ENCODE results near the gene CFAP58. TPM values are rescaled to one million over a fixed set of nuclear protein-coding genes. Genes with fewer than 3 reads are reported as not detected.
A peak's percentile ranks its signal among the peaks of the same experiment; 100 is the strongest.

Gene CFAP58
- total RNA-seq, 2 experiments from 2014 or later: 0.45 to 0.58 TPM

DNA sequence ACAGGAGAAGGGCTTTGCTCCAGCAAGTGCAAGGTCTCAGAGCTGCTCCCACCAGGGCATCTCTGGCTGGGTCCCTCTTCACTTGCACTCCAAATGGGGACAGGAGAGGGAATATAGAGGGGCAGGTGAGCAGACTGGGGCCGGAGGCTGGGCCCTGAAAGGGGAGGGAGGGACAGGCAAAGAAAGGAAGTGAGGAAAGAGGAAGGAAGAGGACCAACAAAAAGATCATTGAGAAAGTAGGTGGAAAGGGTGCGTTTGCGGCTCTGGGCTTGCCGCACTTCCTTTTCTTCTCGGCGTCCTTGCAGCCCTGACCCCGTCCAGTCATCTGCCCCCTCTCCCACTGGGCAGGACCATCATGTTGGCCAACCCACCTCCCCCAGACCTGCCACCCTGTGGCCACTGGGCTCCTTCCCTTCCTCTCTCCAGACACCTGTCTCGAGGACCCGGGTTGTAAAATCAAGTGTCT lies 29.4 kb upstream of the CFAP58 start:
- no peak for DNase-seq
- peak overlapping the region; percentile 59 for H3K4me3 Mint-ChIP-seq
- H3K27me3 Mint-ChIP-seq: no peaks in the 10 kb centered on the region
- H3K36me3 Mint-ChIP-seq (ENCODE audit: low read depth): peaks cover 29% of the 10 kb centered on the region
- ChIA-PET POLR2A (interaction anchor here (1.2 to 7.1 kb wide), 3 partner anchors 12 to 17 kb away, joined by 3 to 49 read pairs (median 42); partner anchors contain the start of gene ITPRIP), CTCF (interaction anchor here (1.2 to 2.3 kb wide), 2 partner anchors 14 to 27 kb away, joined by 7 to 11 read pairs; partner anchors contain the start of gene ITPRIP)
- H3K27ac Mint-ChIP-seq: peak overlapping the region; percentile 89
- H3K9me3 Mint-ChIP-seq: no peaks in the 10 kb centered on the region
- peaks cover 95% of the 10 kb centered on the region for H3K4me1 Mint-ChIP-seq

DNA sequence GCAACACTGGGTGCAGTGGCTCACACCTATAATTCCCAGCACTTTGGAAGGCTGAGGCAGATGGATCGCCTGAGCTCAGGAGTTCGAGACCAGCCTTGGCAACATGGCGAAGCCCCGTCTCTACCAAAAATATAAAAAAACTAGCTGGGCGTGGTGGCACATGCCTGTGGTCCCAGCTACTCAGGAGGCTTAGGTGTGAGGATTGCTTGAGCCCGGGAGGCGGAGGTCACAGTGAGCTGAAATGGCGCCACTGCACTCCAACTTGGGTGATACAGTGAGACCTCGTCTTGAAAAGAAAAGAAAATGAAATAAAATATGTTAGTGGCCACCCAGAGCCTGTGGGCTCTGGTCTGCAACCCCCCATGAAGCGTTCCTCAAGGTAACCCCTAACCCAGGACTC lies 28.7 kb upstream of the CFAP58 start:
- Mint-ChIP-seq H3K9me3 (no peaks in the 10 kb centered on the region), H3K4me1 (peaks cover 97% of the 10 kb centered on the region), H3K27me3 (no peaks in the 10 kb centered on the region), H3K4me3 (peak overlapping the region; percentile 59), H3K36me3 (ENCODE audit: low read depth) (peaks cover 29% of the 10 kb centered on the region), H3K27ac (peak overlapping the region; percentile 89)
- DNase-seq: no peak
- CTCF ChIA-PET: interaction anchor here (0.7 to 2.3 kb wide), 3 partner anchors 10 to 26 kb away, joined by 3 to 11 read pairs (median 7); partner anchors contain the start of gene ITPRIP
- POLR2A ChIA-PET: interaction anchor here (1.2 to 7.1 kb wide), 3 partner anchors 12 to 18 kb away, joined by 3 to 49 read pairs (median 42); partner anchors contain the start of gene ITPRIP

GRCh38 chr10:104325436-104326435 lies 27.9 kb upstream of the CFAP58 start:
- Mint-ChIP-seq H3K36me3 (ENCODE audit: low read depth) (peaks cover 33% of the 10 kb centered on the region), H3K9me3 (no peaks in the 10 kb centered on the region), H3K4me1 (peaks cover 100% of the 10 kb centered on the region), H3K4me3 (peak overlapping the region; percentile 40), H3K27ac (peak overlapping the region; percentile 89), H3K27me3 (no peaks in the 10 kb centered on the region)
- POLR2A ChIA-PET: interaction anchor here (1.2 to 7.1 kb wide), 2 partner anchors 11 to 13 kb away, joined by 3 to 49 read pairs; partner anchors contain the start of gene ITPRIP
- CTCF ChIA-PET: interaction anchor here (0.7 to 2.3 kb wide), 2 partner anchors 9 to 25 kb away, joined by 3 to 11 read pairs; no protein-coding TSS in a partner anchor
- DNase-seq: no peak

DNA sequence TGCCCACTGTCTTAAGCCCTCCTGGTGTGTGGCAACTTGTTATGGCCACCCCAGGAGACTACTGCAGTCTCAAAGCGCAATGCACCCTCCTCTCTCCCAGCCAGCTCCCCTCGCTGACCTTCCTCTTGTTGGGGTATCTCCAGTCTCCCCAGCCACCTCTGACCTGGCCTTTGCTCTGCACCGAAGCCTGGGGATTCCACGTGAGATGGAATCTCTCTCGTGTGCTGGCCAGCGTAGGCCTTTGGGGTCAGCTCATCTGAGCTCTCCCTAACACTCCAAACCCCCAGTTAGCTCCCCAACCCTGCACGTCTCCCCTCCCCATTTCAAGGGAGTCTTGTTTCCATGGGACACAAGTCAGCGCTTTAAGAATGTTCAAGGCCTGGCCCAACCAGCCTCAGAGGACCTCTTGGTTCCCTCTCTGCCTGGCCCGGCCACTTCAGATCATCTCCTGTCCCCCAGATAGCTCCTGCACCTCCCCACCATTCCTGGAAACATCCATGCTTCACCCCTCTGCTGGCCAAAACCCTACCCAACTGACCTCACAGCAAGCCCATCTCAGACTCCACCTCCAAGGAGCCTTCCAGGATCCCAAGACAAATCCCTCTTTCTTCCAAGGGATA lies 26.5 kb upstream of the CFAP58 start:
- Mint-ChIP-seq H3K4me3 (no peak overlapping the region), H3K4me1 (peaks cover 97% of the 10 kb centered on the region), H3K27ac (peak overlapping the region; percentile 41), H3K9me3 (no peaks in the 10 kb centered on the region), H3K27me3 (no peaks in the 10 kb centered on the region), H3K36me3 (ENCODE audit: low read depth) (peaks cover 41% of the 10 kb centered on the region)
- DNase-seq: no peak
- CTCF ChIA-PET: interaction anchor here (1.2 to 4.1 kb wide), 3 partner anchors 11 to 52 kb away, joined by 3 to 16 read pairs (median 5); partner anchors contain the start of gene ITPRIP
- POLR2A ChIA-PET: interaction anchor here (0.8 to 7.1 kb wide), 2 partner anchors 9 to 12 kb away, joined by 3 to 49 read pairs; partner anchors contain the start of gene ITPRIP

- DNase-seq: no peak
- CTCF ChIA-PET: interaction anchor here (1.2 to 4.1 kb wide), 3 partner anchors 10 to 53 kb away, joined by 3 to 16 read pairs (median 5); partner anchors contain the start of gene ITPRIP
- H3K4me1 Mint-ChIP-seq: peaks cover 95% of the 10 kb centered on the region
Measured at GRCh38 chr10:104327745-104328645, 25.6 kb upstream of the CFAP58 start.

DNA sequence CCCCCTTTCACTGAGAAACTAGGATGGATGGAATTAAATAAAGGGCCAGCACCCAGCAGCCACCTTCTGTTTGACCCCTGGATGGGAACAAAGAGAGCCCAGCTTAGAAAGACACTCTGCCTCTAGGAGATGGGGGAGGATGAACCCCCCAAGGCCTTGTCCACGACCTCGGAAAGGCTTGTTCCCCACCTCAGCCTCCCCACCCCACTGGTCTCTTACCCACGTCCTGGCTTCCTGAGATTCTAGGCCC lies 25.1 kb upstream of the CFAP58 start:
- Mint-ChIP-seq H3K4me1 (peaks cover 95% of the 10 kb centered on the region), H3K36me3 (ENCODE audit: low read depth) (peaks cover 40% of the 10 kb centered on the region), H3K27me3 (no peaks in the 10 kb centered on the region), H3K9me3 (no peaks in the 10 kb centered on the region), H3K4me3 (peak overlapping the region; percentile 59), H3K27ac (peak overlapping the region; percentile 94)
- CTCF ChIA-PET: interaction anchor here (1.5 to 4.1 kb wide), 2 partner anchors 10 to 22 kb away, joined by 6 to 16 read pairs; partner anchors contain the start of gene ITPRIP
- DNase-seq: no peak
- POLR2A ChIA-PET: interaction anchor here (0.8 to 2.8 kb wide), 2 partner anchors 10 to 14 kb away, joined by 4 to 30 read pairs; partner anchors contain the start of gene ITPRIP

More at GRCh38 chr10:104327745-104328645, 25.6 kb upstream of the CFAP58 start:
- Mint-ChIP-seq H3K36me3 (ENCODE audit: low read depth) (peaks cover 36% of the 10 kb centered on the region), H3K4me3 (peak overlapping the region; percentile 59), H3K27ac (peak overlapping the region; percentile 94), H3K27me3 (no peaks in the 10 kb centered on the region), H3K9me3 (no peaks in the 10 kb centered on the region)
- POLR2A ChIA-PET: interaction anchor here (0.8 to 7.1 kb wide), 4 partner anchors 8 to 15 kb away, joined by 3 to 49 read pairs (median 17); partner anchors contain the start of gene ITPRIP

GRCh38 chr10:104328896-104329710 lies 24.5 kb upstream of the CFAP58 start:
- Mint-ChIP-seq H3K27ac (peak overlapping the region; percentile 94), H3K27me3 (no peaks in the 10 kb centered on the region), H3K4me1 (peaks cover 94% of the 10 kb centered on the region), H3K36me3 (ENCODE audit: low read depth) (peaks cover 38% of the 10 kb centered on the region), H3K4me3 (peak overlapping the region; percentile 59), H3K9me3 (no peaks in the 10 kb centered on the region)
- CTCF ChIA-PET: interaction anchor here (1.0 to 4.1 kb wide), 6 partner anchors 9 to 38 kb away, joined by 3 to 16 read pairs (median 4); partner anchors contain the start of gene ITPRIP
- POLR2A ChIA-PET: interaction anchor here (0.8 to 2.8 kb wide), 4 partner anchors 9 to 23 kb away, joined by 3 to 30 read pairs (median 4); partner anchors contain the start of gene ITPRIP
- peak; percentile 78 for DNase-seq

- no peak for DNase-seq
- CTCF ChIA-PET: interaction anchor here (0.9 to 4.1 kb wide), 7 partner anchors 9 to 38 kb away, joined by 3 to 16 read pairs (median 4); partner anchors contain the start of genes CFAP58 and ITPRIP
- peaks cover 35% of the 10 kb centered on the region for H3K36me3 Mint-ChIP-seq (ENCODE audit: low read depth)
Measured at GRCh38 chr10:104329735-104330134, 23.9 kb upstream of the CFAP58 start.

DNA sequence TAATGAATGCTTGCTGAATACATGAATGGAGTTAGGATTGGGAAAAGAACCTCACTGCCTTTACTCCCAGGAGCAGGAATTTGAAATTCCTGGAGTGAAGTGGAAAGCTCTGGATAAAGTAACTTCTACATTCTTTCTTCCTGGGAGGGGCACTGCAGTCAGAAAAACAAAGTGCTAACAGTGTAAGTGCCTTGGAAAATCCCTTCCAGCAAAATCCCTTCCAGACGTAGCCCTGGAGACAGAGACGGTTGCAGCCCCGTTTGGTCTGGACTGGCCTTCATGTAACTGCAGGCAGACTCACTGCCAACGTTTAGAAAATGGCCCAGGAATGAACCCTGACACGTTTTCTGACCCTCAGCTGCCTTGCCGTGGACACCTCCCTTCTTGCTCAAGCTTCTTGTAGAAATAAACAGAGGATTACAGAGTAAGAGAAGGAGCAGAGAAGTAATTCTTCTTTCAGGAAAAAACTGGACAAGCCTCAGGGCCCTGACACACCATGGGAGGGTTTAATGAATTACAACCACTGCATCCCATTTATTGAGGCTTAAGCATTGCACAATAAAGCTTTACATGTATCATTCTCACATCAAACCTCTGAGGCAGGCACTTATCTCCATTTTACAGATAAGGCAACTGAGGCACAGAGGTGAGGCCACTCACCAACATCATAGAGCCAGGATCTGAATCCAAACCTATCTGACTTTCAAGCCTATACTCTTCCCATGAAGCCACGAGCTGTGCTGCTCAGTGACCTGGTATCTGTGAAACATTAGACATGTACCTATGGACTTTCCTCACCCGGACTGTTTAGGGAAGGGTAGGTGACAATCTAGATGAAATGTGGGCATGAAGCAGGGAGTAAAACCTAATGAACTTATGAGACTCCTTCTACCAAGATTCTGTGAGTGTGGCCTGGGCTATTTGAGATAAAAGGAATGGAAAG lies 23.2 kb upstream of the CFAP58 start:
- Mint-ChIP-seq H3K27ac (peak overlapping the region; percentile 94), H3K9me3 (no peaks in the 10 kb centered on the region), H3K36me3 (ENCODE audit: low read depth) (peaks cover 35% of the 10 kb centered on the region), H3K4me1 (peaks cover 92% of the 10 kb centered on the region), H3K27me3 (no peaks in the 10 kb centered on the region), H3K4me3 (no peak overlapping the region)
- DNase-seq: no peak
- POLR2A ChIA-PET: interaction anchor here (1.4 to 2.8 kb wide), 3 partner anchors 8 to 25 kb away, joined by 5 to 30 read pairs (median 6); partner anchors contain the start of gene ITPRIP
- CTCF ChIA-PET: interaction anchor here (0.9 to 4.1 kb wide), 7 partner anchors 8 to 39 kb away, joined by 3 to 16 read pairs (median 4); partner anchors contain the start of genes CFAP58 and ITPRIP

More at GRCh38 chr10:104329735-104330134, 23.9 kb upstream of the CFAP58 start:
- Mint-ChIP-seq H3K9me3 (no peaks in the 10 kb centered on the region), H3K4me1 (peaks cover 92% of the 10 kb centered on the region), H3K27me3 (no peaks in the 10 kb centered on the region), H3K4me3 (peak overlapping the region; percentile 59), H3K27ac (peak overlapping the region; percentile 94)
- POLR2A ChIA-PET: interaction anchor here (1.3 to 2.8 kb wide), 4 partner anchors 8 to 24 kb away, joined by 3 to 30 read pairs (median 6); partner anchors contain the start of gene ITPRIP

Data from activated CD4-positive, alpha-beta memory T cell treated with anti-CD3 and anti-CD28 coated beads, Interleukin-2, amount 10 ng/mL, durations not matched to agents 7 days and 5 days (primary cell).